Jurkat, Clone E6-1 (cell line): ENCODE measurements around the gene ATP1A4.
"Not testable (repeated sequence)": the region's sequence is repeated elsewhere in the genome, so short reads cannot be mapped to it uniquely, and the experiment has no call there.

Experiments used
- DNase-seq: peaks from one replicate; pipeline ENCODE4 v3.0.0-alpha.2; 2011; ENCODE audit warnings: low read depth, low spot score
- H3K4me3 ChIP-seq: 2 replicates; pipeline ENCODE4 v1.5.1; 2011; ENCODE audit warnings: mild to moderate bottlenecking, low read length, control low read depth, moderate library complexity

ATP1A4 gene

GRCh38 chr1:160121388-160121787 lies 30.0 kb upstream of the ATP1A4 start:
- DNase-seq, result no peak
- no peak overlapping the region for H3K4me3 ChIP-seq

- DNase-seq, result no peak
- H3K4me3 ChIP-seq, result no peak overlapping the region
These were observed 28.4 kb upstream of the ATP1A4 start for GRCh38 chr1:160122978-160123495.

GRCh38 chr1:160123726-160124125 lies 27.7 kb upstream of the ATP1A4 start:
- DNase-seq, result no peak

GRCh38 chr1:160124705-160125478 lies 26.5 kb upstream of the ATP1A4 start:
- H3K4me3 ChIP-seq, result no peak overlapping the region
- no peak for DNase-seq

More at GRCh38 chr1:160123726-160124125, 27.7 kb upstream of the ATP1A4 start:
- H3K4me3 ChIP-seq, result no peak overlapping the region

- no peak for DNase-seq
These were observed 25.7 kb upstream of the ATP1A4 start for GRCh38 chr1:160125746-160126145.

GRCh38 chr1:160126342-160126741 lies 25.1 kb upstream of the ATP1A4 start:
- not testable (repeated sequence) for H3K4me3 ChIP-seq, DNase-seq

More at GRCh38 chr1:160125746-160126145, 25.7 kb upstream of the ATP1A4 start:
- no peak overlapping the region for H3K4me3 ChIP-seq

GRCh38 chr1:160127381-160127780 lies 24.0 kb upstream of the ATP1A4 start:
- H3K4me3 ChIP-seq, result no peak overlapping the region
- DNase-seq, result no peak

GRCh38 chr1:160127865-160128523 lies 23.4 kb upstream of the ATP1A4 start:
- H3K4me3 ChIP-seq, result no peak overlapping the region
- DNase-seq, result no peak

- no peak overlapping the region for H3K4me3 ChIP-seq
- no peak for DNase-seq
These were observed 22.8 kb upstream of the ATP1A4 start for GRCh38 chr1:160128636-160129035.

GRCh38 chr1:160129046-160129445 lies 22.4 kb upstream of the ATP1A4 start:
- no peak for DNase-seq
- H3K4me3 ChIP-seq, result no peak overlapping the region

GRCh38 chr1:160129558-160129957 lies 21.8 kb upstream of the ATP1A4 start:
- no peak overlapping the region for H3K4me3 ChIP-seq
- no peak for DNase-seq

GRCh38 chr1:160129966-160130365 lies 21.4 kb upstream of the ATP1A4 start:
- H3K4me3 ChIP-seq, result no peak overlapping the region
- DNase-seq, result no peak

GRCh38 chr1:160130486-160130885 lies 20.9 kb upstream of the ATP1A4 start:
- no peak overlapping the region for H3K4me3 ChIP-seq
- DNase-seq, result no peak

- DNase-seq, result no peak
These were observed 20.5 kb upstream of the ATP1A4 start for GRCh38 chr1:160130939-160131338.

GRCh38 chr1:160131803-160132565 lies 19.4 kb upstream of the ATP1A4 start:
- DNase-seq, result no peak
- H3K4me3 ChIP-seq, result no peak overlapping the region

More at GRCh38 chr1:160130939-160131338, 20.5 kb upstream of the ATP1A4 start:
- no peak overlapping the region for H3K4me3 ChIP-seq

- no peak for DNase-seq
- no peak overlapping the region for H3K4me3 ChIP-seq
These were observed 17.2 kb upstream of the ATP1A4 start for GRCh38 chr1:160133990-160134770.

GRCh38 chr1:160134791-160135572 lies 16.4 kb upstream of the ATP1A4 start:
- no peak overlapping the region for H3K4me3 ChIP-seq
- no peak for DNase-seq
